Endodermal cell (in vitro differentiated cells): ENCODE results near the gene DNAJC9. TPM values are rescaled to one million over a fixed set of nuclear protein-coding genes. Genes with fewer than 3 reads are reported as not detected.

Experiments
- DNase-seq: peaks from one replicate; pipeline ENCODE4 v3.0.0-alpha.2; 2017
- H3K27ac ChIP-seq: 2 replicates; pipeline ENCODE4 v1.5.1; 2013; ENCODE audit warnings: mild to moderate bottlenecking, low read depth, low read length, moderate library complexity
- H3K27me3 ChIP-seq: 2 replicates; pipeline ENCODE4 v1.6.1; 2013; ENCODE audit warnings: mild to moderate bottlenecking, low read length, moderate library complexity; ENCODE audit not compliant: insufficient read depth, control insufficient read depth, poor library complexity, severe bottlenecking
- H3K36me3 ChIP-seq: 2 replicates; pipeline ENCODE4 v1.7.0; 2013; ENCODE audit warnings: mild to moderate bottlenecking, low read length, moderate library complexity; ENCODE audit not compliant: control insufficient read depth, insufficient read depth
- H3K4me1 ChIP-seq: one replicate; pipeline ENCODE4 v1.7.0; 2013; ENCODE audit warnings: low read length; ENCODE audit not compliant: control insufficient read depth, insufficient read depth
- H3K4me3 ChIP-seq: 2 replicates; pipeline ENCODE4 v1.5.1; 2013; ENCODE audit warnings: mild to moderate bottlenecking, low read length, moderate library complexity
- H3K9ac ChIP-seq: 2 replicates; pipeline ENCODE4 v1.6.1; 2013; ENCODE audit warnings: mild to moderate bottlenecking, low read length, moderate library complexity; ENCODE audit not compliant: poor library complexity, severe bottlenecking; ENCODE audit errors: extremely low read depth
- H3K9me3 ChIP-seq: 2 replicates; pipeline ENCODE4 v1.6.1; 2013; ENCODE audit warnings: mild to moderate bottlenecking, low read length, moderate library complexity; ENCODE audit not compliant: control insufficient read depth
- H3K27ac Mint-ChIP-seq: 2 replicates; pipeline ENCODE4 v1.8.0; 2020; ENCODE audit warnings: mixed read lengths
- H3K27me3 Mint-ChIP-seq: 2 replicates; pipeline ENCODE4 v1.8.0; 2021; ENCODE audit warnings: mild to moderate bottlenecking, mixed read lengths; ENCODE audit not compliant: insufficient read depth
- H3K36me3 Mint-ChIP-seq: 2 replicates; pipeline ENCODE4 v1.8.0; 2020; ENCODE audit warnings: low read depth, mixed read lengths
- H3K4me1 Mint-ChIP-seq: 2 replicates; pipeline ENCODE4 v1.8.0; 2020; ENCODE audit warnings: mixed read lengths
- H3K4me3 Mint-ChIP-seq: 2 replicates; pipeline ENCODE4 v1.8.0; 2020; ENCODE audit warnings: mild to moderate bottlenecking, moderate library complexity, mixed read lengths
- H3K9me3 Mint-ChIP-seq: 2 replicates; pipeline ENCODE4 v1.8.0; 2020; ENCODE audit warnings: mild to moderate bottlenecking, mixed read lengths
- CTCF ChIP-seq: fragments of 200-600 bp; sonication (generic); conservative IDR thresholded peaks from 2 replicates; pipeline ENCODE4 v1.5.0; 2021; ENCODE audit warnings: antibody characterized with exemption, mild to moderate bottlenecking
- WGBS, 2 experiments: methylation state at CpG; one replicate each; pipeline versions ENCODE4 v1.1.5 to v1.1.7; 2013; ENCODE audit warnings: missing lambda C conversion rate in 2 of 2, mixed read lengths in 1 of 2; ENCODE audit not compliant: insufficient coverage in 1 of 2, insufficient read length in 1 of 2; 5-methylcytosine and 5-hydroxymethylcytosine counted together
- long read RNA-seq, 4 experiments: library from polyadenylated mRNA in 2 of 4; library from RNA in 1 of 4; library from capped mRNA in 1 of 4; stranded (forward) in 3 of 4; unstranded in 1 of 4; transcript quantifications; one replicate each; pipeline ENCODE4 v2.0.0, GENCODE V29; 2020 to 2021; ENCODE audit warnings: inconsistent platforms in 1 of 4
- polyA plus RNA-seq, 2 experiments: library from polyadenylated mRNA; stranded (reverse); fragments of 50-300 nt; gene quantifications; one replicate each; pipeline ENCODE4 v1.2.3, GENCODE V29; 2013
- total RNA-seq, 2 donors: library from RNA; stranded (reverse); fragmentation: NEBNext Ultra II Directional in 1 of 2; extraction: Animal tissue kit (Norgen Biotek cat#: 25700) in 1 of 2; gene quantifications; 2 replicates in 1 of 2; 3 replicates in 1 of 2; pipeline ENCODE4 v1.2.1, GENCODE V29; 2021

DNAJC9 gene
- total RNA-seq: 10 to 100 TPM; 33.3 to 37.1 TPM
- polyA plus RNA-seq (2013, experiment 1 of 2): 38.7 TPM
- 39.2 TPM for polyA plus RNA-seq (2013, experiment 2 of 2)
- long read RNA-seq, experiment 1, transcript DNAJC9-201 (5 exons, 3,032 nt): major isoform, 14 of 34 reads
- long read RNA-seq, experiment 1, partial matches to known transcripts: 9 of 34 reads
- long read RNA-seq, experiment 1, other reads (novel, unspliced or antisense): 11 of 34 reads
- long read RNA-seq, experiment 2, transcript DNAJC9-201 (5 exons, 3,032 nt): major isoform, 44 of 72 reads
- long read RNA-seq, experiment 2, partial matches to known transcripts: 7 of 72 reads
- long read RNA-seq, experiment 2, other reads (novel, unspliced or antisense): 21 of 72 reads
- long read RNA-seq, experiment 3, transcript DNAJC9-201 (5 exons, 3,032 nt): major isoform, 194 of 247 reads
- long read RNA-seq, experiment 3, partial matches to known transcripts: 30 of 247 reads
- long read RNA-seq, experiment 3, other reads (novel, unspliced or antisense): 23 of 247 reads
- long read RNA-seq, experiment 4, transcript DNAJC9-201 (5 exons, 3,032 nt): major isoform, 64 of 95 reads
- long read RNA-seq, experiment 4, partial matches to known transcripts: 22 of 95 reads
- long read RNA-seq, experiment 4, other reads (novel, unspliced or antisense): 9 of 95 reads

- Mint-ChIP-seq H3K27ac (peak within 1 kb of the TSS; percentile 97), H3K4me3 (peak within 1 kb of the TSS; percentile 93), H3K9me3 (no peaks in the 10 kb centered on the region), H3K27me3 (no peaks in the 10 kb centered on the region), H3K36me3 (peaks cover 53% of the 10 kb centered on the region), H3K4me1 (peaks cover 29% of the 10 kb centered on the region)
- Histone ChIP-seq H3K9me3 (no peaks in the 10 kb centered on the region), H3K36me3 (peaks cover 58% of the 10 kb centered on the region), H3K4me1 (peaks cover 8% of the 10 kb centered on the region), H3K9ac (peak within 1 kb of the TSS; percentile 85), H3K4me3 (peak within 1 kb of the TSS; percentile 96), H3K27ac (peak within 1 kb of the TSS; percentile 96), H3K27me3 (no peaks in the 10 kb centered on the region)
- TF ChIP-seq CTCF: peak; percentile 22
- peak; percentile 100 for DNase-seq
- WGBS, 2 experiments: 0% methylated on average over 17 to 78 of the region's 78 CpGs
Measured at GRCh38 chr10:73246646-73247508, at the start of gene DNAJC9. Gene DNAJC9, minus strand, starts transcription at chr10:73247255. Its CDS starts 66 bp downstream, at chr10:73247189.

GRCh38 chr10:73293461-73293860 is 46.4 kb upstream of the DNAJC9 start:
- no peaks in the 10 kb centered on the region for H3K4me1 ChIP-seq
- 85 to 96% methylated on average over 2 to 3 of the region's 3 CpGs for WGBS, 2 experiments
- no peak overlapping the region for H3K9ac ChIP-seq
- no peaks in the 10 kb centered on the region for H3K27me3 ChIP-seq
- no peak for DNase-seq
- H3K27ac ChIP-seq: no peak overlapping the region
- no peak for TF ChIP-seq CTCF
- H3K4me3 ChIP-seq: no peak overlapping the region
- no peaks in the 10 kb centered on the region for H3K36me3 ChIP-seq
- Mint-ChIP-seq H3K4me3 (no peak overlapping the region), H3K36me3 (no peaks in the 10 kb centered on the region), H3K4me1 (peaks cover 8% of the 10 kb centered on the region), H3K27me3 (peaks cover 4% of the 10 kb centered on the region), H3K27ac (no peak overlapping the region), H3K9me3 (peaks cover 13% of the 10 kb centered on the region)
- H3K9me3 ChIP-seq: peaks cover 10% of the 10 kb centered on the region

- H3K36me3 ChIP-seq: no peaks in the 10 kb centered on the region
- no peak overlapping the region for H3K9ac ChIP-seq
- Mint-ChIP-seq H3K4me1 (no peaks in the 10 kb centered on the region), H3K36me3 (no peaks in the 10 kb centered on the region), H3K9me3 (peaks cover 23% of the 10 kb centered on the region), H3K4me3 (no peak overlapping the region), H3K27me3 (peaks cover 4% of the 10 kb centered on the region), H3K27ac (no peak overlapping the region)
- H3K4me1 ChIP-seq: no peaks in the 10 kb centered on the region
- peak overlapping the region; percentile 2 for H3K4me3 ChIP-seq
- WGBS, 2 experiments: no CpG with 5 or more reads among the region's 1 CpG
- no peaks in the 10 kb centered on the region for H3K27me3 ChIP-seq
- no peak for TF ChIP-seq CTCF
- DNase-seq: no peak
- peaks cover 19% of the 10 kb centered on the region for H3K9me3 ChIP-seq
- H3K27ac ChIP-seq: no peak overlapping the region
Measured at GRCh38 chr10:73289958-73290357, 42.9 kb upstream of the DNAJC9 start.
